HCT116 (cell line): ENCODE results near the gene CHKA. TPM values are rescaled to one million over a fixed set of nuclear protein-coding genes. Genes with fewer than 3 reads are reported as not detected.

ENCODE experiments used
- CEBPB ChIP-seq: IDR thresholded peaks from 2 replicates; pipeline ENCODE4 v1.6.1; 2012; ENCODE audit warnings: low read depth
- ZBTB33 ChIP-seq: IDR thresholded peaks from 2 replicates; pipeline ENCODE4 v1.6.1; 2011; ENCODE audit warnings: mild to moderate bottlenecking, low read length, moderate library complexity; ENCODE audit not compliant: insufficient replicate concordance; ENCODE audit errors: extremely low read depth
- ZFX ChIP-seq: fragments of 450-650 bp; IDR thresholded peaks from 2 replicates; pipeline ENCODE4 v1.6.1; 2017
- ZNF274 ChIP-seq: fragments of 200-500 bp; sonication (Bioruptor generic); IDR thresholded peaks from 2 replicates; pipeline ENCODE4 v1.6.1; 2014; ENCODE audit warnings: mild to moderate bottlenecking, low read depth, low read length, inconsistent platforms
- total RNA-seq: library from RNA; stranded (reverse); gene quantifications from one replicate; pipeline ENCODE4 v1.2.1, GENCODE V29; 2021; ENCODE audit not compliant: unreplicated experiment
- TF ChIP-seq, protein P1 (sequence below), 3 experiments: fragments of 200-600 bp in 1 of 3; sonication (generic) in 1 of 3; IDR thresholded peaks in 2 of 3; conservative IDR thresholded peaks in 1 of 3; 2 replicates each; pipeline ENCODE4 v1.5.1; 2012 to 2017; ENCODE audit warnings: low read depth in 2 of 3, low read length in 2 of 3, antibody characterized with exemption in 1 of 3, borderline replicate concordance in 1 of 3, control low read depth in 1 of 3, mild to moderate bottlenecking in 1 of 3, mixed read lengths in 1 of 3, mixed run types in 1 of 3, moderate library complexity in 1 of 3; ENCODE audit not compliant: insufficient read depth in 1 of 3

The CHKA gene
- total RNA-seq, 1 experiment from 2014 or later = 33.1 TPM

GRCh38 chr11:68012044-68012842 lies 108.9 kb downstream of the CHKA start (continued):
- no peak for TF ChIP-seq ZBTB33
- TF ChIP-seq ZNF274 = no peak
- TF ChIP-seq ZFX = no peak
- TF ChIP-seq, protein P1, sequence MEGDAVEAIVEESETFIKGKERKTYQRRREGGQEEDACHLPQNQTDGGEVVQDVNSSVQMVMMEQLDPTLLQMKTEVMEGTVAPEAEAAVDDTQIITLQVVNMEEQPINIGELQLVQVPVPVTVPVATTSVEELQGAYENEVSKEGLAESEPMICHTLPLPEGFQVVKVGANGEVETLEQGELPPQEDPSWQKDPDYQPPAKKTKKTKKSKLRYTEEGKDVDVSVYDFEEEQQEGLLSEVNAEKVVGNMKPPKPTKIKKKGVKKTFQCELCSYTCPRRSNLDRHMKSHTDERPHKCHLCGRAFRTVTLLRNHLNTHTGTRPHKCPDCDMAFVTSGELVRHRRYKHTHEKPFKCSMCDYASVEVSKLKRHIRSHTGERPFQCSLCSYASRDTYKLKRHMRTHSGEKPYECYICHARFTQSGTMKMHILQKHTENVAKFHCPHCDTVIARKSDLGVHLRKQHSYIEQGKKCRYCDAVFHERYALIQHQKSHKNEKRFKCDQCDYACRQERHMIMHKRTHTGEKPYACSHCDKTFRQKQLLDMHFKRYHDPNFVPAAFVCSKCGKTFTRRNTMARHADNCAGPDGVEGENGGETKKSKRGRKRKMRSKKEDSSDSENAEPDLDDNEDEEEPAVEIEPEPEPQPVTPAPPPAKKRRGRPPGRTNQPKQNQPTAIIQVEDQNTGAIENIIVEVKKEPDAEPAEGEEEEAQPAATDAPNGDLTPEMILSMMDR (IDR thresholded peaks at IDR 0.05 in 2 of 3, conservative IDR thresholded peaks at IDR 0.05 in 1 of 3; ENCODE audit: borderline replicate concordance in 1 of 3, insufficient read depth in 1 of 3, low read depth in 2 of 3, low read length in 2 of 3) = no peak
- TF ChIP-seq CEBPB = no peak
